GM12891 (cell line): Measurements from ENCODE around the gene DTNBP1.

ENCODE experiments used
- POLR2A ChIP-seq: IDR thresholded peaks from 2 replicates; pipeline ENCODE4 v1.6.1; 2011; ENCODE audit warnings: low read depth, low read length, control low read depth
- TAF1 ChIP-seq: IDR thresholded peaks from 2 replicates; pipeline ENCODE4 v1.6.1; 2011; ENCODE audit warnings: low read depth, low read length, control low read depth

GRCh38 chr6:15473174-15473573 lies 189.7 kb downstream of the DTNBP1 start:
- TF ChIP-seq POLR2A (no peak), TAF1 (no peak)
